Psoas muscle (tissue), 8 donors: ENCODE data around the gene NAV2. TPM values are rescaled to one million over a fixed set of nuclear protein-coding genes. Genes with fewer than 3 reads are reported as not detected.

Experiments used
- ATAC-seq, 4 donors: fragments of 200-7000 bp; cut with Tn5 transposase; one replicate each; pipeline ENCODE4 v1.9.1; 2020; ENCODE audit warnings: moderate library complexity in 3 of 4, mild to moderate bottlenecking in 2 of 4
- DNase-seq, 2 donors: peaks; one replicate each; pipeline ENCODE4 v3.0.0-alpha.2; 2020
- H3K27ac ChIP-seq: fragments of 200-600 bp; one replicate; pipeline ENCODE4 v1.8.0; 2022
- H3K27me3 ChIP-seq, 3 donors: fragments of 200-600 bp in 1 of 3; one replicate each; pipeline versions ENCODE4 v1.6.1 to v1.8.0; 2013 to 2022; ENCODE audit warnings: low read length in 2 of 3, mild to moderate bottlenecking in 2 of 3, moderate library complexity in 1 of 3; ENCODE audit not compliant: insufficient read depth in 3 of 3
- H3K36me3 ChIP-seq, 2 donors: fragments of 200-600 bp in 1 of 2; one replicate each; pipeline versions ENCODE4 v1.6.1 to v1.8.0; 2013 to 2022; ENCODE audit warnings: low read depth in 1 of 2, mild to moderate bottlenecking in 1 of 2, moderate library complexity in 1 of 2; ENCODE audit not compliant: insufficient read depth in 1 of 2
- H3K4me1 ChIP-seq: fragments of 200-600 bp; one replicate; pipeline ENCODE4 v1.8.0; 2022
- H3K4me3 ChIP-seq: fragments of 200-600 bp; one replicate; pipeline ENCODE4 v1.8.0; 2022; ENCODE audit warnings: mild to moderate bottlenecking
- H3K9me3 ChIP-seq: fragments of 200-600 bp; one replicate; pipeline ENCODE4 v1.8.0; 2022
- CTCF ChIP-seq: fragments of 200-600 bp; IDR thresholded peaks from one replicate; pipeline ENCODE4 v1.8.0; 2022; ENCODE audit warnings: antibody characterized with exemption
- WGBS, 3 donors: extraction: QIAGEN DNeasy Blood & Tissue Kit; methylation state at CpG; one replicate each; pipeline versions ENCODE4 v1.1.6 to v1.1.7; 2013; 5-methylcytosine and 5-hydroxymethylcytosine counted together
- intact Hi-C, 2 donors: fragments of 100-400 bp; cut with DNase I; formaldehyde crosslinking; loops; one replicate each; pipeline versions ENCODE4 v1.11.0 to v1.14.2; 2022
- polyA plus RNA-seq, 3 donors: library from polyadenylated mRNA; stranded (reverse); fragments of 200-250 nt; gene quantifications; one replicate each; pipeline ENCODE4 v1.2.3, GENCODE V29; 2013
- total RNA-seq, 4 donors: library from RNA; stranded (reverse); fragmentation: NEBNext Ultra II Directional in 2 of 4; extraction: Animal tissue kit (Norgen Biotek cat#: 25700) in 2 of 4; gene quantifications; one replicate each; pipeline versions ENCODE4 v1.2.1 to v1.2.4, GENCODE V29; 2021 to 2023
- donor health status: healthy with polysubstance abuse.
- donor health status: DM: no; HTN: no; CAD: no; lungs with moderate emphysema.
- donor health status: Bipolar disorder and iron deficiency.
- donor health status: healthy.
- donor health status: DM: yes; HTN: yes; CAD: no.
- donor health status: DM: no; HTN: no; CAD: no.
- donor health status: DM: no; HTN: no; CAD: no.
- donor health status: DM: yes; HTN: yes; CAD: no.

The NAV2 gene
- total and polyA plus RNA-seq, 7 donors = 0.68 to 21.8 (median 2.9) TPM

GRCh38 chr11:19961225-19961624 lies 248.6 kb downstream of the NAV2 start:
- Histone ChIP-seq H3K9me3 (no peaks in the 10 kb centered on the region), H3K4me3 (no peak overlapping the region), H3K27ac (no peak overlapping the region), H3K4me1 (no peaks in the 10 kb centered on the region), H3K27me3 (no peaks in the 10 kb centered on the region), H3K36me3 (no peaks in the 10 kb centered on the region)
- no peak for ATAC-seq
- intact Hi-C loops = no loop called here
- no peak for DNase-seq
- 79 to 87% (median 83%) methylated on average over 4 of the region's 4 CpGs for WGBS, 3 donors
- no peak for TF ChIP-seq CTCF

- TF ChIP-seq CTCF = no peak
- intact Hi-C loops = no loop called here
- Histone ChIP-seq H3K36me3 (no peaks in the 10 kb centered on the region), H3K4me1 (no peaks in the 10 kb centered on the region), H3K27ac (no peak overlapping the region), H3K4me3 (no peak overlapping the region), H3K9me3 (no peaks in the 10 kb centered on the region), H3K27me3 (no peaks in the 10 kb centered on the region)
- ATAC-seq (no peak), DNase-seq (no peak)
- 96 to 97% (median 96%) methylated on average over 4 of the region's 4 CpGs for WGBS, 3 donors
These were observed 249.6 kb downstream of the NAV2 start for GRCh38 chr11:19962053-19962800.

- Histone ChIP-seq H3K36me3 (no peaks in the 10 kb centered on the region), H3K27ac (no peak overlapping the region), H3K4me1 (no peaks in the 10 kb centered on the region), H3K4me3 (no peak overlapping the region), H3K27me3 (no peaks in the 10 kb centered on the region), H3K9me3 (no peaks in the 10 kb centered on the region)
- intact Hi-C loops = no loop called here
- no peak for ATAC-seq
- WGBS, 3 donors = 89 to 92% (median 91%) methylated on average over 4 of the region's 4 CpGs
- DNase-seq = no peak
- TF ChIP-seq CTCF = no peak
These were observed 250.2 kb downstream of the NAV2 start for GRCh38 chr11:19962801-19963175.

GRCh38 chr11:19963697-19964387 lies 251.2 kb downstream of the NAV2 start:
- WGBS, 3 donors = 77 to 82% (median 81%) methylated on average over 13 of the region's 13 CpGs
- H3K36me3 ChIP-seq = no peaks in the 10 kb centered on the region
- no peak for TF ChIP-seq CTCF

More at GRCh38 chr11:19963697-19964387, 251.2 kb downstream of the NAV2 start:
- ATAC-seq (no peak), DNase-seq (no peak)
- Histone ChIP-seq H3K9me3 (no peaks in the 10 kb centered on the region), H3K4me3 (no peak overlapping the region), H3K27ac (no peak overlapping the region), H3K4me1 (no peaks in the 10 kb centered on the region), H3K27me3 (no peaks in the 10 kb centered on the region)
- intact Hi-C loops = no loop called here
